ENCODE measurements around the gene DMBX1.

DNA sequence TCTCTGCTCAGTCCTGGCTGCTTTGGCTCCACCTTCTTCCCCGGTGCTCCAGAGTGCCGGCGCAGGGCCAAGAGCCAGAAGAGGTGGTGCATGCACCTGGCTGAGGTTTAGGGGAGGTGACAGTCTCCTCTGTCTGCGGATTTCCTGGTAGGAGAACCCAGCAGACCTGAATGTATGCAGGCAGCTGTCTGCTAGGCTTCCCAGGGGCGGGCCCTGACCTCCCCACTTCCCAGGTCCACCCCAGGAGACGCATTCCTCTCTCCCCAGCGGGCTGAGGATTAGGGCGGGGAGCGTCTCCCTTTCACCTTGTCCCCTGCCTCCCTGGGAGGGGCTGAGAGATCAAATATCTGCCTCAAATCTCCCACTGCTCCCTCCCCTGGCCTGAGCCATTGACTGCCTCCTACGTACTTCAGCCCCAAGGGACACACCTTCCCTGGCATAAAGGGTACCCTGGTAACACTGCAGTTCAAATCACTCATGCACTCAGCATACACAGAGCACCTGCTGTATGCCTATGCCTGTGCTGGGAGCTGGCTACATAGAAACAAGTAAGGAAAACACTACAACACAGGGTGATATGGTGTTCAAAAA lies 27.5 kb downstream of the DMBX1 start:
- TF ChIP-seq, protein P1, sequence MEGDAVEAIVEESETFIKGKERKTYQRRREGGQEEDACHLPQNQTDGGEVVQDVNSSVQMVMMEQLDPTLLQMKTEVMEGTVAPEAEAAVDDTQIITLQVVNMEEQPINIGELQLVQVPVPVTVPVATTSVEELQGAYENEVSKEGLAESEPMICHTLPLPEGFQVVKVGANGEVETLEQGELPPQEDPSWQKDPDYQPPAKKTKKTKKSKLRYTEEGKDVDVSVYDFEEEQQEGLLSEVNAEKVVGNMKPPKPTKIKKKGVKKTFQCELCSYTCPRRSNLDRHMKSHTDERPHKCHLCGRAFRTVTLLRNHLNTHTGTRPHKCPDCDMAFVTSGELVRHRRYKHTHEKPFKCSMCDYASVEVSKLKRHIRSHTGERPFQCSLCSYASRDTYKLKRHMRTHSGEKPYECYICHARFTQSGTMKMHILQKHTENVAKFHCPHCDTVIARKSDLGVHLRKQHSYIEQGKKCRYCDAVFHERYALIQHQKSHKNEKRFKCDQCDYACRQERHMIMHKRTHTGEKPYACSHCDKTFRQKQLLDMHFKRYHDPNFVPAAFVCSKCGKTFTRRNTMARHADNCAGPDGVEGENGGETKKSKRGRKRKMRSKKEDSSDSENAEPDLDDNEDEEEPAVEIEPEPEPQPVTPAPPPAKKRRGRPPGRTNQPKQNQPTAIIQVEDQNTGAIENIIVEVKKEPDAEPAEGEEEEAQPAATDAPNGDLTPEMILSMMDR (IDR thresholded peaks at IDR 0.05): no peak
- TF ChIP-seq POLR2AphosphoS5 (IDR thresholded peaks at IDR 0.05): no peak
- TF ChIP-seq POLR2A (IDR thresholded peaks at IDR 0.05; ENCODE audit: low read depth): no peak
- no peak for TF ChIP-seq EP300 (IDR thresholded peaks at IDR 0.05)
